Heart left ventricle (tissue), 13 donors: ENCODE data around the gene SRPK2.

Experiments
- POLR2A ChIP-seq, 2 donors: fragments of 450-650 bp; IDR thresholded peaks; one replicate each; pipeline ENCODE4 v1.6.1; 2017; ENCODE audit warnings: antibody characterized with exemption in 2 of 2, mild to moderate bottlenecking in 2 of 2, moderate library complexity in 2 of 2
- TF ChIP-seq, protein P1 (sequence below), 12 donors: fragments of 200-600 bp; sonication (generic) in 4 of 12; IDR thresholded peaks; one replicate each; pipeline versions ENCODE4 v1.5.0 to v1.8.0; 2018 to 2022; ENCODE audit warnings: antibody characterized with exemption in 12 of 12, mild to moderate bottlenecking in 5 of 12
- donor health status: ischemic (EF 13 %, LVEDD 7.1; RV severe dilation, severe dysfunction).
- donor health status: DM: no; HTN: yes; CAD: no.
- donor health status: DM: no; HTN: no; CAD: no.
- donor health status: ischemic (EF 25% LVEDD 6.9; RV normal size, moderate dysfunction).
- donor health status: ischemic (EF 25% LVEDD 5.7; RV mildly dilated, moderate dysfunction).
- donor health status: ischemic (EF 35%, LVEDD 5.7; RV mildly dilated, moderate dysfunction).
- donor health status: nonischemic (EF 11% LVEDD 7.7; RV severe dilation, severe dysfunction).
- donor health status: DM: yes; HTN: yes; CAD: no.
- donor health status: PGD.
- donor health status: ischemic (EF 29% LVEDD 5.4; RV normal size, mild dysfunction).
- donor health status: nonischemic (EF 23%, LVEDD 6.1; RV moderate dilation, normal function).

DNA sequence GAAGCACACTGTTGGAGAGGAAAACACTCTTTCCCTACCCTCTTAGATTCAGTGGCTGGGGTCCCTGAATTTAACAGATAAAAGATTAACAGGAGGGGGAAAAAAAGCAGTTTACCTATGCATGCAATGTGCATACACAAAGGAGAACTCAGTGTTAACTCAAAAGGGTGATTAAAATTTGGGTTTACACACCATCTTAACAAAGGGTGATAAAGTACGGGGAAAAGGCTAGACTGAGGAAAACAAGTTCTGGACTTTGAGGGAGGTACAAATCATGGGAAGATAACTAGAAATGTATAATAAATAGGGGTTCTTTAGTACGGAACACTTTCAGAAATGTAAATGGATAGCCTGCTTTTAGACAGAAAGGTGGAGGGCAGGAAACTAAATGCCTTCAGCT lies 83.1 kb downstream of the SRPK2 start:
- TF ChIP-seq, protein P1, sequence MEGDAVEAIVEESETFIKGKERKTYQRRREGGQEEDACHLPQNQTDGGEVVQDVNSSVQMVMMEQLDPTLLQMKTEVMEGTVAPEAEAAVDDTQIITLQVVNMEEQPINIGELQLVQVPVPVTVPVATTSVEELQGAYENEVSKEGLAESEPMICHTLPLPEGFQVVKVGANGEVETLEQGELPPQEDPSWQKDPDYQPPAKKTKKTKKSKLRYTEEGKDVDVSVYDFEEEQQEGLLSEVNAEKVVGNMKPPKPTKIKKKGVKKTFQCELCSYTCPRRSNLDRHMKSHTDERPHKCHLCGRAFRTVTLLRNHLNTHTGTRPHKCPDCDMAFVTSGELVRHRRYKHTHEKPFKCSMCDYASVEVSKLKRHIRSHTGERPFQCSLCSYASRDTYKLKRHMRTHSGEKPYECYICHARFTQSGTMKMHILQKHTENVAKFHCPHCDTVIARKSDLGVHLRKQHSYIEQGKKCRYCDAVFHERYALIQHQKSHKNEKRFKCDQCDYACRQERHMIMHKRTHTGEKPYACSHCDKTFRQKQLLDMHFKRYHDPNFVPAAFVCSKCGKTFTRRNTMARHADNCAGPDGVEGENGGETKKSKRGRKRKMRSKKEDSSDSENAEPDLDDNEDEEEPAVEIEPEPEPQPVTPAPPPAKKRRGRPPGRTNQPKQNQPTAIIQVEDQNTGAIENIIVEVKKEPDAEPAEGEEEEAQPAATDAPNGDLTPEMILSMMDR (IDR thresholded peaks at IDR 0.05): no peak
- TF ChIP-seq POLR2A (IDR thresholded peaks at IDR 0.05): no peak
